ENCODE data around the gene HTRA3. TPM values are rescaled to one million over a fixed set of nuclear protein-coding genes. Genes with fewer than 3 reads are reported as not detected.
A peak's percentile ranks its signal among the peaks of the same experiment; 100 is the strongest.

The HTRA3 gene
- total and polyA plus RNA-seq, 8 donors: 0.56 to 15.6 (median 2.7) TPM

DNA sequence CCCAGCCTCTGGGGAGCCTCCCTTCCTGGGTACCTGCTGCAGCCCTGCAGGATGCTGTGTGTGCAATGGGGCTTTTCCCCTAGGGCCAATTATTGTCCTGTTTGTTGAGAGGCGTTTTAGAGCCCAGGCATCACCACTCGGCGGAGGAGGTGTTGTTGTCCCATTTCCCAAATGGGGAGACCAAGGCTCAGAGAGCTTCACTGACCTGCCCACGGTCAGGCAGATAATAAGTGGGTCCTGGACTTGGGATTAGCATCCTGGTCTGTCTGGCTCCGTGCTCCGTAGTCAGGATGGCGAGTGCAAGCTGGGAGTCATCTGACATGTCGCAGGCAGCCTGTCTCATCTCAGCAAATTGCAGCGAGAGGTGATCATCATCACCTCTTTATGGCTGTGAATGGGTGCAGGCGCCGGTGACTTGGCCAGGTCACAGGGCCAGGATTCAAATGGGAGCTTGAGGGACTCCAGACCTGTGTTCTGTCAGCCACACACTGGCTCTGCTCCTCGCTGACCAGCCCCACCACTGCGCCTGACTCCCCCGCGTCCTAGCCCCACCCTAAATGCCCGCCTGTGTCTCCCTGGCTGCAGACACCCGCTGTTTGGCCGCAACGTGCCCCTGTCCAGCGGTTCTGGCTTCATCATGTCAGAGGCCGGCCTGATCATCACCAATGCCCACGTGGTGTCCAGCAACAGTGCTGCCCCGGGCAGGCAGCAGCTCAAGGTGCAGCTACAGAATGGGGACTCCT, 16.6 kb downstream of the HTRA3 start:
- no peak for TF ChIP-seq CTCF (IDR thresholded peaks at IDR 0.05)
- FAIRE-seq (no peak), DNase-seq (peak in 2 of 6 donors; percentile 7 to 44), ATAC-seq (no peak)
- H3K4me3 ChIP-seq: no peak overlapping the region
- no peak overlapping the region for H3K27ac ChIP-seq
- H3K36me3 ChIP-seq: no peaks in the 10 kb centered on the region
- no peaks in the 10 kb centered on the region for H3K27me3 ChIP-seq
- WGBS, 2 donors: 65 to 72% methylated on average over 22 to 23 of the region's 23 CpGs
- H3K9me3 ChIP-seq: no peaks in the 10 kb centered on the region
- intact Hi-C loops (cut with DNase I): no loop called here
- no peaks in the 10 kb centered on the region for H3K4me1 ChIP-seq

- Histone ChIP-seq H3K36me3 (no peaks in the 10 kb centered on the region), H3K9me3 (no peaks in the 10 kb centered on the region), H3K27me3 (no peaks in the 10 kb centered on the region), H3K4me1 (no peaks in the 10 kb centered on the region), H3K4me3 (no peak overlapping the region), H3K27ac (no peak overlapping the region)
- DNase-seq: peak in 2 of 6 donors; percentile 5 to 37
- no peak for ATAC-seq
- FAIRE-seq: no peak
- intact Hi-C loops (cut with DNase I): no loop called here
- 73 to 81% methylated on average over 15 of the region's 15 CpGs for WGBS, 2 donors
- no peak for TF ChIP-seq CTCF (IDR thresholded peaks at IDR 0.05)
These were observed 17.3 kb downstream of the HTRA3 start for GRCh38 chr4:8286719-8287342.

GRCh38 chr4:8287343-8288280, 18.1 kb downstream of the HTRA3 start:
- no peak overlapping the region for H3K27ac ChIP-seq
- WGBS, 2 donors: 75 to 84% methylated on average over 18 of the region's 18 CpGs
- intact Hi-C loops (cut with DNase I): no loop called here
- no peak for TF ChIP-seq CTCF (IDR thresholded peaks at IDR 0.05)
- no peak for FAIRE-seq
- H3K36me3 ChIP-seq: no peaks in the 10 kb centered on the region
- no peaks in the 10 kb centered on the region for H3K4me1 ChIP-seq
- ATAC-seq: no peak
- no peaks in the 10 kb centered on the region for H3K27me3 ChIP-seq
- peak in 2 of 6 donors; percentile 14 to 24 for DNase-seq
- no peak overlapping the region for H3K4me3 ChIP-seq
- H3K9me3 ChIP-seq: no peaks in the 10 kb centered on the region

GRCh38 chr4:8289151-8289750, 19.7 kb downstream of the HTRA3 start:
- DNase-seq: peak in 3 of 6 donors; percentile 5 to 49 (median 39)
- Histone ChIP-seq H3K27me3 (no peaks in the 10 kb centered on the region), H3K27ac (no peak overlapping the region), H3K9me3 (no peaks in the 10 kb centered on the region), H3K4me3 (no peak overlapping the region), H3K36me3 (no peaks in the 10 kb centered on the region), H3K4me1 (no peaks in the 10 kb centered on the region)
- intact Hi-C loops (cut with DNase I): no loop called here
- TF ChIP-seq CTCF (IDR thresholded peaks at IDR 0.05): no peak
- 48 to 50% methylated on average over 13 of the region's 13 CpGs for WGBS, 2 donors
- FAIRE-seq: no peak
- no peak for ATAC-seq
